Neuronal stem cell (in vitro differentiated cells): ENCODE data around the gene VPS54.

ENCODE experiments used
- DNase-seq: peaks from one replicate; pipeline ENCODE4 v3.0.0-alpha.2; 2013; ENCODE audit warnings: low spot score
- H2AFZ ChIP-seq: one replicate; pipeline ENCODE4 v1.6.1; 2013; ENCODE audit warnings: mild to moderate bottlenecking, low read length, inconsistent platforms
- H2AK5ac ChIP-seq: 2 replicates; pipeline ENCODE4 v1.6.1; 2013; ENCODE audit warnings: low read depth, mild to moderate bottlenecking, inconsistent platforms, low read length, moderate library complexity, mixed read lengths
- H2BK120ac ChIP-seq: 2 replicates; pipeline ENCODE4 v1.6.1; 2013; ENCODE audit warnings: low read depth, mild to moderate bottlenecking, inconsistent platforms, low read length, moderate library complexity, mixed read lengths
- H2BK12ac ChIP-seq: one replicate; pipeline ENCODE4 v1.6.1; 2013; ENCODE audit warnings: low read length, inconsistent platforms
- H2BK15ac ChIP-seq: 2 replicates; pipeline ENCODE4 v1.6.1; 2013; ENCODE audit warnings: mild to moderate bottlenecking, low read length, inconsistent platforms, mixed read lengths
- H2BK5ac ChIP-seq: one replicate; pipeline ENCODE4 v1.6.1; 2013; ENCODE audit warnings: inconsistent platforms, mild to moderate bottlenecking, low read length, moderate library complexity
- H3K14ac ChIP-seq: one replicate; pipeline ENCODE4 v1.6.1; 2013; ENCODE audit warnings: low read length, inconsistent platforms
- H3K18ac ChIP-seq: 2 replicates; pipeline ENCODE4 v1.6.1; 2013; ENCODE audit warnings: low read length, inconsistent platforms
- H3K23ac ChIP-seq: 2 replicates; pipeline ENCODE4 v1.6.1; 2013; ENCODE audit warnings: low read depth, mild to moderate bottlenecking, mixed read lengths, low read length, inconsistent platforms; ENCODE audit not compliant: poor library complexity
- H3K27ac ChIP-seq: replicated peaks from 3 replicates; pipeline ENCODE4 v1.5.1; 2013; ENCODE audit warnings: low read length, inconsistent platforms
- H3K27me3 ChIP-seq, 3 experiments: 2 replicates each; pipeline ENCODE4 v1.6.1; 2013; ENCODE audit warnings: low read length in 3 of 3, mild to moderate bottlenecking in 2 of 3, inconsistent platforms in 1 of 3, low read depth in 1 of 3, mixed read lengths in 1 of 3, moderate library complexity in 1 of 3; ENCODE audit not compliant: control insufficient read depth in 3 of 3, insufficient read depth in 3 of 3
- H3K36me3 ChIP-seq, 2 donors: replicated peaks in 1 of 2; 2 replicates each; pipeline ENCODE4 v1.6.1; 2013; ENCODE audit warnings: low read length in 2 of 2; ENCODE audit not compliant: control insufficient read depth in 2 of 2, insufficient read depth in 2 of 2
- H3K4ac ChIP-seq: 2 replicates; pipeline ENCODE4 v1.6.1; 2013; ENCODE audit warnings: inconsistent platforms, mild to moderate bottlenecking, low read length, moderate library complexity
- H3K4me1 ChIP-seq, 2 donors: 1 replicate in 1 of 2; 2 replicates in 1 of 2; pipeline ENCODE4 v1.6.1; 2013; ENCODE audit warnings: low read length in 2 of 2, low read depth in 1 of 2; ENCODE audit not compliant: control insufficient read depth in 2 of 2, insufficient read depth in 1 of 2
- H3K4me2 ChIP-seq: one replicate; pipeline ENCODE4 v1.6.1; 2013; ENCODE audit warnings: mild to moderate bottlenecking, low read length, inconsistent platforms; ENCODE audit not compliant: insufficient read depth, poor library complexity, severe bottlenecking
- H3K4me3 ChIP-seq, 2 donors: 2 replicates each; pipeline ENCODE4 v1.5.1; 2013; ENCODE audit warnings: low read length in 2 of 2, mild to moderate bottlenecking in 2 of 2, inconsistent platforms in 1 of 2, moderate library complexity in 1 of 2
- H3K79me1 ChIP-seq: one replicate; pipeline ENCODE4 v1.6.1; 2013; ENCODE audit warnings: low read depth, mild to moderate bottlenecking, inconsistent platforms, low read length, moderate library complexity
- H3K9ac ChIP-seq: one replicate; pipeline ENCODE4 v1.6.1; 2013; ENCODE audit warnings: mild to moderate bottlenecking, low read depth, low read length, inconsistent platforms; ENCODE audit not compliant: poor library complexity
- H3K9me3 ChIP-seq, 2 donors: replicated peaks in 1 of 2; 2 replicates each; pipeline versions ENCODE3 to v1.6.1; 2013; ENCODE audit warnings: low read length in 2 of 2, mild to moderate bottlenecking in 2 of 2, inconsistent platforms in 1 of 2, low read depth in 1 of 2, mixed read lengths in 1 of 2, moderate library complexity in 1 of 2; ENCODE audit not compliant: control insufficient read depth in 2 of 2, insufficient read depth in 1 of 2
- H4K8ac ChIP-seq: one replicate; pipeline ENCODE4 v1.6.1; 2013; ENCODE audit warnings: low read depth, mild to moderate bottlenecking, inconsistent platforms, low read length, moderate library complexity
- H4K91ac ChIP-seq: one replicate; pipeline ENCODE4 v1.6.1; 2013; ENCODE audit warnings: low read length, low read depth, mild to moderate bottlenecking, inconsistent platforms; ENCODE audit not compliant: poor library complexity
- WGBS, 2 donors: extraction: QIAGEN DNeasy Blood & Tissue Kit; methylation state at CpG; one replicate each; pipeline ENCODE4 v1.1.7; 2013; ENCODE audit warnings: missing lambda C conversion rate in 2 of 2, mixed read lengths in 1 of 2; ENCODE audit not compliant: insufficient read length in 2 of 2, insufficient replicate concordance in 1 of 2; ENCODE audit errors: extremely low coverage in 2 of 2; 5-methylcytosine and 5-hydroxymethylcytosine counted together

VPS54 gene

GRCh38 chr2:64015898-64016297, 3.3 kb downstream of the VPS54 start:
- Histone ChIP-seq H3K4ac (no peak overlapping the region), H4K91ac (no peak overlapping the region), H3K9ac (no peak overlapping the region), H3K27ac (no peak overlapping the region), H2AFZ (no peak overlapping the region), H3K4me2 (no peak overlapping the region), H3K23ac (no peak overlapping the region), H3K14ac (no peak overlapping the region), H2BK120ac (no peak overlapping the region), H2AK5ac (no peak overlapping the region), H3K4me1 (peaks cover 3 to 7% of the 10 kb centered on the region in 2 donors), H3K4me3 (no peak overlapping the region), H3K18ac (no peak overlapping the region), H3K79me1 (peaks cover 6% of the 10 kb centered on the region), H3K36me3 (peaks cover 0 to 4% of the 10 kb centered on the region in 2 donors), H2BK12ac (no peak overlapping the region), H3K9me3 (no peaks in the 10 kb centered on the region), H3K27me3 (no peaks in the 10 kb centered on the region), H2BK15ac (no peak overlapping the region), H2BK5ac (no peak overlapping the region), H4K8ac (no peak overlapping the region)
- no CpG with 5 or more reads among the region's 3 CpGs for WGBS, 2 donors
- no peak for DNase-seq

GRCh38 chr2:64015391-64015790, 3.8 kb downstream of the VPS54 start:
- H2BK5ac ChIP-seq, result no peak overlapping the region
- H2BK120ac ChIP-seq, result no peak overlapping the region
- H4K91ac ChIP-seq, result no peak overlapping the region
- no peak for DNase-seq
- no peak overlapping the region for H2BK12ac ChIP-seq
- H3K23ac ChIP-seq, result no peak overlapping the region
- H3K4me1 ChIP-seq, result peaks cover 3 to 7% of the 10 kb centered on the region in 2 donors
- H3K9me3 ChIP-seq, result no peaks in the 10 kb centered on the region
- H4K8ac ChIP-seq, result no peak overlapping the region
- no peak overlapping the region for H3K27ac ChIP-seq
- H3K4ac ChIP-seq, result no peak overlapping the region
- peaks cover 0 to 4% of the 10 kb centered on the region in 2 donors for H3K36me3 ChIP-seq
- H3K79me1 ChIP-seq, result peaks cover 6% of the 10 kb centered on the region
- H3K4me3 ChIP-seq, result no peak overlapping the region
- WGBS, 2 donors, result no CpG with 5 or more reads among the region's 5 CpGs
- no peak overlapping the region for H2AK5ac ChIP-seq
- no peak overlapping the region for H3K14ac ChIP-seq
- no peaks in the 10 kb centered on the region for H3K27me3 ChIP-seq
- H2BK15ac ChIP-seq, result no peak overlapping the region
- H3K4me2 ChIP-seq, result no peak overlapping the region
- H2AFZ ChIP-seq, result no peak overlapping the region
- no peak overlapping the region for H3K9ac ChIP-seq
- H3K18ac ChIP-seq, result no peak overlapping the region

GRCh38 chr2:64014628-64015027, 4.6 kb downstream of the VPS54 start:
- Histone ChIP-seq H2AFZ (no peak overlapping the region), H3K9me3 (no peaks in the 10 kb centered on the region), H4K8ac (no peak overlapping the region), H3K79me1 (peaks cover 6% of the 10 kb centered on the region), H2BK120ac (no peak overlapping the region), H3K18ac (no peak overlapping the region), H3K27ac (no peak overlapping the region), H2BK15ac (no peak overlapping the region), H3K4me1 (peaks cover 2 to 3% of the 10 kb centered on the region in 2 donors), H3K23ac (no peak overlapping the region), H3K4me2 (no peak overlapping the region), H3K9ac (no peak overlapping the region), H2AK5ac (no peak overlapping the region), H3K4ac (no peak overlapping the region), H4K91ac (no peak overlapping the region), H3K27me3 (no peaks in the 10 kb centered on the region), H3K14ac (no peak overlapping the region), H3K4me3 (no peak overlapping the region), H2BK5ac (no peak overlapping the region), H2BK12ac (no peak overlapping the region), H3K36me3 (peaks cover 0 to 4% of the 10 kb centered on the region in 2 donors)
- no CpG with 5 or more reads among the region's 1 CpG for WGBS, 2 donors
- no peak for DNase-seq

DNA sequence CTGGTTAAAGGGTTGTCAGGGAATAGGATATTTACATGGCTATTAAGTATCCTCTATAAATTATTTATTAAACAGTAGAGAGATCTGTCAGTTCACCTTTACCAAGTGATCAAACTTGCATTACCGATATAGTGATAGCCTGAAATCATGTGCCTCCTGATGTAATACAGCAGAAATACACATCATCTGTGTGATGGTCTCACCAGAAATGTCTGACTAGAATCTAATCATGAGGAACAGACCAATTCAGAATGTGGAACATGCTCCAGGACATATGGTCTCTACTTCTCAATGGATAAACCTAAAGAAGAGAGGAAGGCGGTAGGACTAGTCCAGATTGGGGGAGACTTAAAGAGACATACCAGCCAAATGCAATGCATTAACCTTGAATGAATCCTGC, 6.2 kb downstream of the VPS54 start:
- Histone ChIP-seq H2BK15ac (no peak overlapping the region), H3K27ac (no peak overlapping the region), H3K4me3 (no peak overlapping the region), H2BK120ac (no peak overlapping the region), H3K36me3 (peaks cover 0 to 4% of the 10 kb centered on the region in 2 donors), H4K91ac (no peak overlapping the region), H3K79me1 (no peaks in the 10 kb centered on the region), H2AFZ (no peak overlapping the region), H3K4me1 (peaks cover 0 to 2% of the 10 kb centered on the region in 2 donors), H3K23ac (no peak overlapping the region), H2BK12ac (no peak overlapping the region), H3K9me3 (no peaks in the 10 kb centered on the region), H3K14ac (no peak overlapping the region), H3K4ac (no peak overlapping the region), H3K4me2 (no peak overlapping the region), H2BK5ac (no peak overlapping the region), H3K9ac (no peak overlapping the region), H4K8ac (no peak overlapping the region), H3K18ac (no peak overlapping the region), H3K27me3 (no peaks in the 10 kb centered on the region), H2AK5ac (no peak overlapping the region)
- WGBS, 2 donors, result no CpG with 5 or more reads among the region's 2 CpGs
- no peak for DNase-seq
